HG02970 (cell line): Measurements from ENCODE around the gene ANK3.

ENCODE experiments used
- ATAC-seq: cut with Tn5 transposase; IDR thresholded peaks from one replicate; pipeline ENCODE4 v1.9.1; 2021; ENCODE audit warnings: mild to moderate bottlenecking, moderate library complexity, moderate number of reproducible peaks; ENCODE audit not compliant: unreplicated experiment, low FRiP score

ANK3 gene

GRCh38 chr10:60200012-60200681, 189.5 kb downstream of the ANK3 start:
- ATAC-seq: no peak

GRCh38 chr10:60197206-60197605, 192.5 kb downstream of the ANK3 start:
- no peak for ATAC-seq

- ATAC-seq: no peak
Measured at GRCh38 chr10:60194421-60194820, 195.3 kb downstream of the ANK3 start.

GRCh38 chr10:60192946-60193345, 196.7 kb downstream of the ANK3 start:
- ATAC-seq: no peak

- no peak for ATAC-seq
Measured at GRCh38 chr10:60189861-60190475, 199.7 kb downstream of the ANK3 start.

GRCh38 chr10:60188548-60188947, 201.1 kb downstream of the ANK3 start:
- no peak for ATAC-seq

- ATAC-seq: no peak
Measured at GRCh38 chr10:60187691-60188090, 202.0 kb downstream of the ANK3 start.

- no peak for ATAC-seq
Measured at GRCh38 chr10:60186315-60187071, 203.2 kb downstream of the ANK3 start.

- no peak for ATAC-seq
Measured at GRCh38 chr10:60185421-60185820, 204.3 kb downstream of the ANK3 start.

- ATAC-seq: no peak
Measured at GRCh38 chr10:60182691-60183090, 207.0 kb downstream of the ANK3 start.

- no peak for ATAC-seq
Measured at GRCh38 chr10:60176925-60177324, 212.8 kb downstream of the ANK3 start.

GRCh38 chr10:60175441-60175971, 214.2 kb downstream of the ANK3 start:
- no peak for ATAC-seq

- ATAC-seq: no peak
Measured at GRCh38 chr10:60172363-60172990, 217.2 kb downstream of the ANK3 start.

GRCh38 chr10:60171436-60172013, 218.2 kb downstream of the ANK3 start:
- no peak for ATAC-seq

GRCh38 chr10:60170250-60170649, 219.4 kb downstream of the ANK3 start:
- no peak for ATAC-seq

GRCh38 chr10:60169111-60169510, 220.6 kb downstream of the ANK3 start:
- no peak for ATAC-seq

- no peak for ATAC-seq
Measured at GRCh38 chr10:60167050-60167449, 222.6 kb downstream of the ANK3 start.

- ATAC-seq: no peak
Measured at GRCh38 chr10:60163786-60164185, 225.9 kb downstream of the ANK3 start.

- ATAC-seq: no peak
Measured at GRCh38 chr10:60162631-60163030, 227.0 kb downstream of the ANK3 start.

GRCh38 chr10:60155943-60156683, 233.6 kb downstream of the ANK3 start:
- no peak for ATAC-seq
